Measurements from ENCODE around the gene VAC14.

Gene VAC14

GRCh38 chr16:70740914-70741782 is 59.8 kb downstream of the VAC14 start:
- no peak for DNase-seq

GRCh38 chr16:70740174-70740913 is 60.6 kb downstream of the VAC14 start:
- no peak for DNase-seq

- DNase-seq: no peak
Measured at GRCh38 chr16:70739389-70739788, 61.6 kb downstream of the VAC14 start.

GRCh38 chr16:70738083-70738977 is 62.6 kb downstream of the VAC14 start:
- DNase-seq: peak; percentile 79

- DNase-seq: peak; percentile 89
Measured at GRCh38 chr16:70737377-70738082, 63.4 kb downstream of the VAC14 start.

- DNase-seq: peak; percentile 72
Measured at GRCh38 chr16:70736465-70737376, 64.2 kb downstream of the VAC14 start.

- DNase-seq: no peak
Measured at GRCh38 chr16:70735141-70735979, 65.6 kb downstream of the VAC14 start.

- no peak for DNase-seq
Measured at GRCh38 chr16:70734522-70735095, 66.3 kb downstream of the VAC14 start.

- no peak for DNase-seq
Measured at GRCh38 chr16:70730944-70731343, 70.0 kb downstream of the VAC14 start.

- DNase-seq: no peak
Measured at GRCh38 chr16:70730031-70730430, 70.9 kb downstream of the VAC14 start.

GRCh38 chr16:70729292-70729691 is 71.7 kb downstream of the VAC14 start:
- no peak for DNase-seq

- DNase-seq: no peak
Measured at GRCh38 chr16:70728150-70728549, 72.8 kb downstream of the VAC14 start.

- DNase-seq: no peak
Measured at GRCh38 chr16:70726892-70727361, 74.0 kb downstream of the VAC14 start.

GRCh38 chr16:70725912-70726828 is 74.8 kb downstream of the VAC14 start:
- no peak for DNase-seq

- DNase-seq: no peak
Measured at GRCh38 chr16:70725024-70725911, 75.7 kb downstream of the VAC14 start.

GRCh38 chr16:70724146-70725023 is 76.6 kb downstream of the VAC14 start:
- no peak for DNase-seq

- no peak for DNase-seq
Measured at GRCh38 chr16:70723740-70724145, 77.2 kb downstream of the VAC14 start.
